ENCODE results near the gene ADPRHL1.
"Not testable (repeated sequence)": the region's sequence is repeated elsewhere in the genome, so short reads cannot be mapped to it uniquely, and the experiment has no call there.

Gene ADPRHL1

DNA sequence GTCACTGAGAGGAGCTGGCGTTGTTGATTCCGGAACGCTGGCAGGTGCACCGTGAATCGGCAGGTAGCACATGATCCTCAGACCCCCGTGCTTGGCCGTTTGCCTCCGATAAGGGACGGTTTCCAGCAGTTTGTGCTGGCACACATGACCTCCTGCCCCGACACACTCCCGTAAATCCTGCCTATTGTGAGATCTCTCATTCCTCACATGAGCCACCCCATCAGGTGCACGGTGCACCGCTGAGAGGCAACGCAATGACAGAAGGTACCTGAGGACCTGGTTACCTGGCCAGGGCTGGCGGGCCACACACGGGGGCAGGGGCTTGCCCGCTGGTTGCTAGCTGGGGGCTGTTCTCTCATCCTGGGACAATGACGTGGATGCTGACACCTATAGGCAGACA lies 2.1 kb upstream of the ADPRHL1 start:
- no peak for DNase-seq (ENCODE audit: low read depth in 2 of 2)

DNA sequence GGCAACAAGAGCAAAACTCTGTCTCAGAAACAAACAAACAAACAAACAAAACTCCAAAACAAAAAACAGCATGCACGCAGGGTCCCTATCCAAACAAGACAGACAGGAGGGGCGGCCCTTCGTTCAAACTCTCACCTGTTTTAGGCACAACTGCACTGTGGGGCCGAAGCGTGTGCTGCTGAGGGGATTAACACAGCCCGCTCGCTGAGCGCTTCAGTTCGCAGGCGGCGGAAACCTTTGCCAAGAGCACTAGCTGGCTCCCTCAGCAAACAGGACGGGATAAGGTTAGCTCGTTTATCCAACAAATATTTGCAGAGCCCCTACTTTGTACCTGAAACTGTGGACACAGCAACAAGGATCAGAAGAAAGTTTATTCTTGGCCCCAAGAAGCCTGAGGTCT lies 1.6 kb upstream of the ADPRHL1 start:
- DNase-seq (ENCODE audit: low read depth in 2 of 2): no peak

DNA sequence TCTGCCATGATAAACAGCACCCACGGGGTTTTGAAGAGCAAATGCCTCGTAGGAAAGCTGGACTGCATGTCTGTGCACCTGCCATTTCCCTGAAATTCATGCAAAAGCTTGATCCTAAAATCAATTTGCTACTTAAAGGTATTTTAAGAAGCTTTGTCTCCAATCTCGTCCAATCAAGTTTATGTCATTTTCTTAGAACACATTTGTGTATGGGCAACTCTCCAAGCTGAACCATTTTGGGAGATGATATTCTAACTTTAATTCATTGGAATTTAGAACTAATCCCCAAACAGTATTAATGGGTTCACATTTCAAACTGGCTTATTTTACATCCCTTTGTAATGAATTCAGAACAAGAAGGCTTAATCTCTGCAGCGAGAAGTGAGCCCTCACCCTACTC lies 822 bp downstream of the ADPRHL1 start:
- DNase-seq (ENCODE audit: low read depth in 2 of 2): no peak

DNA sequence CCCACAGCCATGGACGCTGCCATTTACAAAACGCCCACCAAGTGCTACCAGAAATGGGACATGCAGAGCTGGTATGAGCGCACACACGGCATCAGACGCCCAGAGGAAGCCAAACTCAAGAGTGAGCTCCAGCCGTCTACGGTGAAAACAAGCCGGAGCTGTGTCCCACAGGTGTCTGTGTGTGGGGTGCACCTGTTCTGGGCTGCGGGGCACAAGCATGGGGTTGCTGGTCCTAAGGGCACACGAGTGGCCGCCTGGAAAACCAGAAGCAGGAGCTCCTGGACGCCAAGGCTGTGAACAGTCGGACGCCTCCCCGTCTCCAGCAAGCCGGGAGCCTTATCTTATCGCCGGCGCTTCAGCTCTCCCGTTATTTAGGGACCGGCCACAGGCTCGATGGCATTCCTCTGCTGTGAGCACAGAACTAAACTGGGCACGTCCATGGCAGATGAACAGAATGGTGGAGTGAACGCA lies 1.3 kb downstream of the ADPRHL1 start:
- DNase-seq (ENCODE audit: low read depth in 2 of 2): no peak

DNA sequence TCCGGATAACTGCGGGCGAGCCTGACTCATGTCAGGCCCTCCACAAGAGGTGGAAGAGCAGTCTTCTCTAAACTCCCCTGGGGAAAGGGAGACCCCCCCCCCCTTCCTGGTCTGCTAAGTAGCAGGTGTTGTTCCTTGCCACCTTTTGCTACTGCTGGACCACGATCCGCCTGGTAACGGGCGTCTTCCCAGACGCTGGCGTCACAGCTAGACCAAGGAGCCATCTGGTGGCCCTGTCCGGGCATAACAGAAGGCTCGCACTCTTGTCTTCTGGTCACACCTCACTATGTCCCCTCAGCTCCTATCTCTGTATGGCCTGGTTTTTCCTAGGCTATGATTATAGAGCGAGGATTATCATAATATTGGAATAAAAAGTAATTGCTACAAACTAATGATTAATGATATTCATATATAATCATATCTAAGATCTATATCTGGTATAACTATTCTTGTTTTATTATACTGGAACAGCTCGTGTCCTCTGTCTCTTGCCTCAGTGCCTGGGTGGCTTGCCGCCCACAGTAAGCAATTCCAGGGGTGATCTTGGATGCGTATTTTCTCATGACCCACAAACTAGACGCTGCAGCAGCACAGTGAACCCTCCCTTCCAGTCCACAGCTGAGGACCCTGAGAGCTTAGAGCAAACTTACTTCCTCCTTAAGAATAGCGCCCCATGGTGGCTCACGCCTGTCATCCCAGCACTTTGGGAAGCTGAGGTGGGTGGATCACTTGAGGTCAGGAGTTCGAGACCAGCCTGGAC lies 2.2 kb downstream of the ADPRHL1 start:
- not testable (repeated sequence) for DNase-seq (ENCODE audit: low read depth in 2 of 2)

DNA sequence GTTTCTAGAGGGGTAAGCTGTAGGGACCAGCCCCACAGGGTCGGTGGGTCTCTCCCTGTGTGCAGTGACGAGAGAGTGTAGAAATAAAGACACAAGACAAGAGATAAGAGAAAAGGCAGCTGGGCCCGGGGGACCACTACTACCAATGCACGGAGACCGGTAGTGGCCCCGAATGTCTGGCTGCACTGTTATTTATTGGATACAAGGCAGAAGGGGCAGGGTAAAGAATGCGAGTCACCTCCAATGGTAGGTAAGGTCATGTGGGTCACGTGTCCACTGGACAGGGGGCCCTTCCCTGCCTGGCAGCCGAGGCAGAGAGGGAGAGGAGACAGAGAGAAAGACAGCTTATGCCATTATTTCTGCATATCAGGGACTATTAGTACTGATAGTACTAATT lies 2.9 kb downstream of the ADPRHL1 start:
- not testable (repeated sequence) for DNase-seq (ENCODE audit: low read depth in 2 of 2)

DNA sequence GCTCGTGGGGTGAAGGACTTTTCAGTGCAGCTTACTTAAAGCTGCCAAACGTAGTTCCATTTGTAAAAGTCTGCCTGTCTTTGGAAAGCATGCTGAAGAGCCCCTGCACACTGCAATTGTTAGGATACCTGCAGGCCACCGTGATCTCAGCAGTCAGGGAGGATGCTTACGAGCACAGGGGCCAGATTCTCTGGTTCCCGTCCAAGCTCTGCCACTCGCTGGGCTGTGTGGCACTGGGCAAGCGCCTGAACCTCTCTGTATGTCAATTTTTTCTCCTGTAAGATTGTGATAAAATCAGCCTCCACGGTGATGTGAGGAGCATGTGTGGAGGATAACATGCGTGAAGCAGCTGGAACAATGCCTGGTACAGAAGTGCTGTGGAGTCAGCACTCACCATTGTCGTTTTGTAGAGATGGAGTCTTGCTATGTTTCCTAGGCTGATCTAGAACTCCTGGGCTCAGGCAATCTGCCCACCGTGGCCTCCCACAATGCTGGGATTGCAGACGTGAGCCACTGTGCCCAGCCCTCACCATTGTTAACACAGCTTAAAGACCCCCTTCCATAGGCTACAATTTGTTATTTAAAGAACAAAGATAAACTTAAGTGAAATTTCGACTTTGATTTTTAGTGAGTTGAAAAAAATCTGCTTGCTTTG lies 3.5 kb downstream of the ADPRHL1 start:
- DNase-seq (ENCODE audit: low read depth in 2 of 2): no peak

DNA sequence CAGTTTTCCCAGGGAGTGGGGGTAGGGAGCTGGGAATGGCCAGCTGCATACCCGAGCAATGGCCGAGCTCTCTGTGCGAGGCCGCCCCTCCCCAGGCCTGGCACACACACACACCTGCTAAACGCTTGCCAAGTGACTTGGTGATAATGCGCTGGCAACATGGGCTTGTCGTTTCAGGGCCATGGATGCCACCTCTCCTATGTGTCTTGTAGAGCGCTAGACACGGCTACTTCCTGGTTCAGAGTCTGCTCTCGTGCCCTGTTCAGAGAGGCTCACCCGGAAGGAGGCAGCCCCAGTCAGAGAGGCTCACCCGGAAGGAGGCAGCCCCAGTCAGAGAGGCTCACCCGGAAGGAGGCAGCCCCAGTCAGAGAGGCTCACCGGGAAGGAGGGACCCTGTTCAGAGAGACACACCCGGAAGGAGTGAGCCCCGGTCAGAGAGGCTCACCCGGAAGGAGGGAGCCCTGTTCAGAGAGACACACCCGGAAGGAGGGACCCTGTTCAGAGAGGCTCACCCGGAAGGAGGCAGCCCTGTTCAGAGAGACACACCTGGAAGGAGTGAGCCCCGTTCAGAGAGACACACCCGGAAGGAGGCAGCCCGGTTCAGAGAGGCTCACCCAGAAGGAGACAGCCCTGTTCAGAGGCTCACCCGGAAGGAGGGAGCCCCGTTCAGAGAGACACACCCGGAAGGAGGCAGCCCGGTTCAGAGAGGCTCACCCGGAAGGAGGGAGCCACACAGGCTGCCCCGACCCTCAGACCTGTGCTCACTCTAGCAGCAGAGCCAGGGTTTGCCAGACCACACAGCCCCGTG lies 4.2 kb downstream of the ADPRHL1 start:
- peak; percentile 8 to 10 for DNase-seq (ENCODE audit: low read depth in 2 of 2)

DNA sequence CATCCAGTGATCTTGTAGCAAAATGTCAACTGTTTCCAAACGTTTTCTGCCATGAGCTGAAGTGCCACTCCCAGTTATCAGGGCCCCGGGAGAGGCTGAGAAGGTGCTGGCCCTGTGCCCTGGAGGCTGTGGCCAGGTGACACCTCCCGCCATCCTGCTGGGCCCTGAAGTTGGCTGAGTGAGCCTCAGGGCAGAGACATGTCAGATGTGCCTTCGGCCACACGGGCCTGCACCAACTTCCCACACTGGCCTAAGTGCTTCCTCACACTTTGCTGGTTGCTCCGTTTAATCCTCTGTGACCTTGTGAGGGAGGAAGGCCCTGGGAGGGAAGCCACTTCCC lies 4.8 kb downstream of the ADPRHL1 start:
- DNase-seq (ENCODE audit: low read depth in 2 of 2): no peak

DNA sequence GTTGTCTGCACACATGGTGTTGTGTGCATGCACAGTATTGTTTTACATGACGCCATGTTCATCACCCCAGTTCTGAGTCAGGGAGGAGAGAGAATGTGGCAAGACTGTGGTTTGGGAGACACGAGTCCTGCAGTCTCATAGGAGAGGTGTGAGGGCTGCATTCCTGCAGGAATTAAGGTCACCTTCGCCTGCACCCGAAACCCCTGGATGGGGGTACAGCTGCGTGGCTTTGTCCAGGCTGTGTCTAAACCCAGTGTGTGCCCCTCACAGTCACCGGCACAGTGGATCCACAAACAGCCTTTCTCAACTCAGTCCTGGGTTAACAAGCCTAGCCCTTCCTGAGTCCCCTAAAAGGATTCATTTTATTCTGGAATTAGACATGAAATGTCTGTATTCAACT lies 5.7 kb downstream of the ADPRHL1 start:
- no peak for DNase-seq (ENCODE audit: low read depth in 2 of 2)

DNA sequence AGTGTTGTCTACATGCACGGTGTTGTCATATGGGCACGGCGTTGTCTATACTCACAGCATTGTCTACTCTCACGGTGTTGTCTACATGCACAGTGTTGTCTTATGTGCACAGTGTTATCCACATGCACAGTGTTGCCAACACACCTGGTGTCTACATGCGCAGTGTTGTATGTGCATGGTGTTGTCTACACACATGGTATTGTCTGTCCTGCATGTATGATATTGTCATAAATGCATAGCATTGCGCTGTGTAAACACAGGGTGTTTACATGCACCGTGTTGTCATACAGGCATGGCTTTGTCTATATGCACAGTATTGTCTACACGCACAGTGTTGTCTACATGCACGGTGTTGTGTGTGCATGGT lies 6.8 kb downstream of the ADPRHL1 start:
- DNase-seq (ENCODE audit: low read depth in 2 of 2): no peak

DNA sequence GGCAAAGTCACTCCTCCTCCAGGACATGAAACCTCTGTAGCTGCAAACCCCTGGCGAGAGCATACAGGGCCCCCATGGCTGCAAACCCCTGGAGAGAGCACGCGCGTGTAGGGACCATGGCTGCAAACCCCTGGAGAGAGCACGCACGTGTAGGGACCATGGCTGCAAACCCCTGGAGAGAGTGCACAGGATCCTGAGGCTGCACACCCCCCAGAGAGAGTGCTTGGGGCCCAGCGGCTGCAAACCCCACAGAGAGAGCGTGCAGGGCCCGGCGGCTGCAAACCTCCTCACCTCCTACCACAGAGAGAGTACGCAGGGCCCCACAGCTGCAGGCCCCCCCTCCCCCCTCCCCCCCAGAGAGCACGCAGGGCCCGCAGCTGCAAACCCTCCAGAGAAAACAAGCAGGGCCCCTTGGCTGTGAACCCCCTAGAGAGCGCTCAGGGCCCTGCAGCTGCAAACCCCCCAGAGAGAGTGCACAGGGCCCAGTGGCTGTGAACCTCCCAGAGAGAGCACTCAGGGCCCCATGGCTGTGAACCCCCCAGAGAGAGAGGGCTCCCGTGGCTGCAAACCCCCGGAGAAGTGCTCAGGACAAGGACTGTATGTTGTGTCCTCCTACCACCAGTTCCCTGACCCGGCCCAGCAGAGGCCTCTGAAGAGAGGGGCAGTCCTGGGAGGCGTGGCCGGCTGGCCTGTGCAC lies 7.3 kb downstream of the ADPRHL1 start:
- DNase-seq (ENCODE audit: low read depth in 2 of 2): no peak

DNA sequence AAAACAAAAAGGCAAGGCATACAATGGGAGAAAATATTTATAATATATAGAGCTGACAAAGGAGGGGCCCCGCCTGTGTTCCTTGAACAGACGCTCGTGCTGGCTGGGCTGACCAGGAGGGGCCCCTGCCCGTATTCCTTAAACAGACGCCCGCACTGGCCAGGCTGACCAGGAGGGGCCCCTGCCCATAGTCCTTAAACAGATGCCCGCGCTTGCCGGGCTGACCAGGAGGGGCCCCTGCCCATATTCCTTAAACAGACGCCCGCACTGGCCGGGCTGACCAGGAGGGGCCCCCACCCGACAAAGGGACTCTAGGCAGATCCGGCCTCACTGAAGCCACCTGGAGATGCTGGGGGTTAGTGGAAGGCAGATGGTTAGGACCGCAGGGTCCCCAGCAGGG lies 9.3 kb downstream of the ADPRHL1 start:
- DNase-seq (ENCODE audit: low read depth in 2 of 2): no peak

DNA sequence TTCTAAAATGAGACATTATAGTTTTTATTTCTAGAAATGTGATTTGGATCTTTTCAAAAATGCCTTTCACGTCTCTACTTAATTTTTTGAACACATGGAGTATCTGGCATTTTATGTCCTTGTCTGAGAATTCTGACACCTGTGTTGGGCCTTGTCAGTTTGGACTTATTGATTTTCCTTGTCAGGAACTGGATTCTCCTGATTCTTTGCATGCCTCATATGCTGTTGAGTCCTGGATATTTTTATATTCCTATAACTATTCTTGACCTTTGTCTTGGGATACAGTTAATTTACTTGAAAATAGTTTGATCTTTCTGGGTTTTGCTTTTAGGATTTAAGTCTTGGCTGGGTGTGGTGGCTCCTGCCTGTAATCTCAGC lies 10.3 kb downstream of the ADPRHL1 start:
- no peak for DNase-seq (ENCODE audit: low read depth in 2 of 2)

DNA sequence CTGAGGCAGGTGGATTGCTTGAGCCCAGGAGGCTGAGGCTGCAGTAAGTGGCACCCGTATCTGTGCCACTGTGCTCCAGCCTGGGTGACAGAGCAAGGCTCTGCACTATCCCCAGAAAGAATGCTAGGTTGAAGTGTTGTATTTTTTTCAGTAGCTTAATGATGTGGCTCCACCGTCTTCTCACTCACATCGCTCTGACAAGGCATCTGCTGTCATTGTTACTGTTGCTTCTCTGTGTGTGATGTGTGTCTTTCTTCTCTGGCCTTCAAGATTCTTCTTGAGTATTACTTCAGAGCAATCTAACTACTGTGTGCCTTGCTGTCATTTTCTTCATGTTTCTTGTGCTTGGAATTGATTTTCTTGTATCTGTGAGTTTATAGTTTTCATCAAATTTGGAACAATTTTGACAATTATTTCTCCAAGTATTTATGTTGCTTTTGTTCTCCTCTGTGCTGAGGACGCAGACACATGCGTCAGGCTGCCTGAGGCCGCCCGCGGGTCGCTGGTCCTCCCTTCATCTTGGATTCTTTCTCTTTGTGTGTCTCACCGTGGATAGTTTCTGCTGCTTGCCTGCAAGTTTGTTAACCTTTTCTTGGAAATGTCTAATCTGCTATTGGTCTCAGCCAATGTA lies 10.8 kb downstream of the ADPRHL1 start:
- DNase-seq (ENCODE audit: low read depth in 2 of 2): no peak

DNA sequence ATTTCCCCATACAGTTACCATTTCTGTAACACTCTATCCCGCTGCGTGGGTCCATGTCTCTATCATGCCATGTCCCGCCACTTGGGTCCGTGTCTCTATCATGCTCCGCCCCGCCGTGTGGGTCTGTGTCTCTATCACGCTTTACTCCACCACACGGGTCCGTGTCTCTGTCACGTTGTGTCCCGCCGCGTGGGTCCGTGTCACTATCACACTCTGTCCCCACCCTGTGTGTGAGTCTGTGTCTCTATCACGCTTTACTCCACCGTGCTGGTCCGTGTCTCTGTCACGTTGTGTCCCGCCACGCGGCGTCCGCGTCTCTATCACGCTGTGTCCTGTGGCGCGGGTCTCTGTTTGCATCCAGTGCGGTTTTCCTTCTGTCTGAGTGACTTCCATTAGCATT lies 11.6 kb downstream of the ADPRHL1 start:
- DNase-seq (ENCODE audit: low read depth in 2 of 2): no peak

DNA sequence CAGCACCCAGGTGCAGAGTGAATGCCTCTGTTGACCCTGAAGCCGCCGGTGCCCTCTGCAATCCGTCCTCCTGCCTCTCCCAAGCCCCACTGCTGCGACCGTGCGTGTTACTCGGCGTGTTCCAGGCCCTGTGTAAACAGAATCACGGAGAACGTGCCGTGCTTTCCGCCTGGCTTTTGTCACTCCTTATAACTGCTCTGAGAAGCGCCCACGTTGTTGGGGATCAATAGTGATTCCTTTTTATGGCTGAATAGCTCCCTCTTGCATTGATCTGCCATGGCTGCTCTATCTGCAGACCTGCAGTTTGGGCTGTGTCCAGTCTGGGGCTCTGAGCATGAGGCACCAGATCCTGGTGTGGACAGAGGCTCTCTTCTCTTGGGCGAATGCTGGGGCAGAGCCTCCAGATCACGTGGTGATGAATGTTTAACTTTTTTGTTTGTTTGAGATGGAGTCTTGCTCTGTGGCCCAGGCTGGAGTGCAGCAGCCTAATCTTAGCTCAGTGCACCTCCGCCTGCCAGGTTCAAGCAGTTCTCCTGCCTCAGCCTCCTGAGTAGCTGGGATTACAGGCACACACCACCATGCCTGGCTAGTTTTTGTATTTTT lies 15.8 kb downstream of the ADPRHL1 start:
- DNase-seq (ENCODE audit: low read depth in 2 of 2): no peak

DNA sequence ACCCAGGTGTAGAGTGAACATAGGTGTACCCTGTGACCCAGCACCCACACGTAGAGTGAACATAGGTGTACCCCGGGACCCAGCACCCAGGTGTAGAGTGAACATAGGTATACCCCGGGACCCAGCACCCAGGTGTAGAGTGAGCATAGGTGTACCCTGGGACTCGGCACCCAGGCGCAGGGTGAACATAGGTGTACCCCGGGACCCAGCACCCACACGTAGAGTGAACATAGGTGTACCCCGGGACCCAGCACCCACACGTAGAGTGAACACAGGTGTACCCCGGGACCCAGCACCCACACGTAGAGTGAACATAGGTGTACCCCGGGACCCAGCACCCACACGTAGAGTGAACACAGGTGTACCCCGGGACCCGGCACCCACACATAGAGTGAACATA lies 16.4 kb downstream of the ADPRHL1 start:
- DNase-seq (ENCODE audit: low read depth in 2 of 2): not testable (repeated sequence)

DNA sequence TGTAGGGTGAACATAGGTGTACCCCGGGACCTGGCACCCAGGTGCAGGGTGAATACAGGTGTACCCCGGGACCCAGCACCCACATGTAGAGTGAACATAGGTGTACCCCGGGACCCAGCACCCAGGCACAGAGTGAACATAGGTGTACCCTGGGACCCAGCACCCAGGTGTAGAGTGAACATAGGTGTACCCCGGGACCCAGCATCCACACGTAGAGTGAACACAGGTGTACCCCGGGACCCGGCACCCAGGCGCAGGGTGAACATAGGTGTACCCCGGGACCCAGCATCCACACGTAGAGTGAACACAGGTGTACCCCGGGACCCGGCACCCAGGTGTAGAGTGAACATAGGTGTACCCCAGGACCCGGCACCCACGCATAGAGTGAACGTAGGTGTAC lies 17.4 kb downstream of the ADPRHL1 start:
- not testable (repeated sequence) for DNase-seq (ENCODE audit: low read depth in 2 of 2)

DNA sequence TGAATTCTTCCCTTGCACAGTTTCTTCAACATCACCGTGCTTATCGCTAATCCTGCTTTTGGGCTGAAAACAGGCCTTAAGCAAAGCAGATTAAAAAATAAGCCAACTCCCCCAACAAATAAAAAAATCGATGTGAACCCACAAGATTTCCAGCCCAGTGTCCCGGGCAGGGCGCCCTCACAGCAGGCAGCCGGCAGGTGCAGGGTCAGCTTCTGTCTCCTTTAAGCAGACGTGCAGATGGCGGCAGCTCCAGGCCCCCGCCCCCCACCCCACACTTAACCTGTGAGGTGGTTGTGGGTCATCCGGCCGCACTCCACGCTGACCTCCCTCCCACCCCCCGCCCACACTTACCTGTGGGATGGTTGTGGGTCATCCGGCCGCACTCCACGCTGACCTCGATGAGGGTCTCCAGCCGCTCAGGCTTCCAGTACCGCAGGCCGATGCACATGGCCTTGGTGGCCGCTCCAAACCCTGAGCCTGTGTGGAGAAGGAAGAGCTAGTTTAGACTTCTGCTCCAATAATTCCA lies 19.8 kb downstream of the ADPRHL1 start:
- no peak for DNase-seq (ENCODE audit: low read depth in 2 of 2)
